HepG2 (cell line): ENCODE data around the gene PRR11. TPM values are rescaled to one million over a fixed set of nuclear protein-coding genes. Genes with fewer than 3 reads are reported as not detected.

Experiments
- ATAC-seq: fragments of 200-7000 bp; cut with Tn5 transposase; 3 replicates; pipeline ENCODE4 v1.9.1; 2020; ENCODE audit warnings: mild to moderate bottlenecking, moderate library complexity
- BruUV-seq: library from RNA; stranded (reverse); fragments of 400-500 nt; replicated peaks from 2 replicates; lab custom pipeline; 2021; lab: Mats Ljungman, UMichigan
- CTCF ChIA-PET: fragments of 300-600 bp; formaldehyde crosslinking; extraction: SDS; loops from one replicate; lab custom pipeline; 2021; ENCODE audit warnings: low total read pairs, inconsistent platforms, low intra/inter-chr PET ratio; lab: Yijun Ruan, JAX
- POLR2A ChIA-PET: fragments of 350-600 bp; sonication (Branson Sonifier 250); formaldehyde crosslinking; loops from one replicate; lab custom pipeline; 2020; ENCODE audit warnings: antibody characterized with exemption, inconsistent platforms; lab: Yijun Ruan, JAX
- DNase-seq: peaks from one replicate; pipeline ENCODE4 v3.0.0-alpha.2; 2015; ENCODE audit warnings: low spot score
- FAIRE-seq: peaks from 3 replicates; lab custom pipeline; 2011; peaks lifted over from hg19 to GRCh38; lab: Jason Lieb, UNC
- H2AFZ ChIP-seq: one replicate; pipeline ENCODE4 v1.6.1; 2011; ENCODE audit warnings: low read length, inconsistent platforms
- H3K27ac ChIP-seq: fragments of 300-600 bp; 3 replicates; pipeline ENCODE4 v1.8.0; 2011; ENCODE audit warnings: mixed run types, mild to moderate bottlenecking, mixed read lengths, low read length, inconsistent platforms; ENCODE audit not compliant: insufficient read depth; ENCODE audit errors: extremely low read length
- H3K27me3 ChIP-seq, 2 experiments: fragments of 200-600 bp in 1 of 2; 2 replicates in 1 of 2; 3 replicates in 1 of 2; pipeline versions ENCODE4 v1.6.0 to v1.8.0; 2011; ENCODE audit warnings: low read length in 2 of 2, mild to moderate bottlenecking in 2 of 2, moderate library complexity in 2 of 2, inconsistent platforms in 1 of 2; ENCODE audit not compliant: insufficient read depth in 2 of 2, control insufficient read depth in 1 of 2
- H3K36me3 ChIP-seq, 2 experiments: fragments of 200-600 bp in 1 of 2; replicated peaks in 1 of 2; 2 replicates in 1 of 2; 3 replicates in 1 of 2; pipeline versions ENCODE4 v1.5.1 to v1.8.0; 2011; ENCODE audit warnings: low read length in 2 of 2, inconsistent platforms in 1 of 2; ENCODE audit not compliant: insufficient read depth in 2 of 2, control insufficient read depth in 1 of 2
- H3K4me1 ChIP-seq: 2 replicates; pipeline ENCODE4 v1.5.1; 2012; ENCODE audit warnings: low read length, inconsistent platforms; ENCODE audit not compliant: insufficient read depth
- H3K4me2 ChIP-seq: 2 replicates; pipeline ENCODE4 v1.6.0; 2011; ENCODE audit warnings: low read depth, low read length, inconsistent platforms
- H3K4me3 ChIP-seq, 3 experiments: fragments of 200-600 bp in 1 of 3; sonication (generic), shearing (Covaris generic) in 1 of 3; replicated peaks in 1 of 3; 2 replicates each; pipeline ENCODE4 v1.5.1; 2011 to 2016; ENCODE audit warnings: low read length in 3 of 3, inconsistent platforms in 2 of 3, low read depth in 2 of 3, mild to moderate bottlenecking in 2 of 3, control low read depth in 1 of 3, mixed read lengths in 1 of 3; ENCODE audit not compliant: insufficient read depth in 1 of 3
- H3K79me2 ChIP-seq: one replicate; pipeline ENCODE4 v1.6.1; 2011; ENCODE audit warnings: low read length, inconsistent platforms; ENCODE audit not compliant: insufficient read depth
- H3K9ac ChIP-seq: 2 replicates; pipeline ENCODE4 v1.6.0; 2011; ENCODE audit warnings: mild to moderate bottlenecking, low read depth, low read length, inconsistent platforms; ENCODE audit not compliant: insufficient read depth
- H3K9me3 ChIP-seq: 2 replicates; pipeline ENCODE4 v1.5.1; 2012; ENCODE audit warnings: mild to moderate bottlenecking, low read length
- H4K20me1 ChIP-seq: 2 replicates; pipeline ENCODE4 v1.6.0; 2011; ENCODE audit warnings: inconsistent platforms, mild to moderate bottlenecking, low read length, moderate library complexity; ENCODE audit not compliant: insufficient read depth
- BORCS8-MEF2B ChIP-seq: sonication (generic); formaldehyde crosslinking; IDR thresholded peaks from 2 replicates; pipeline ENCODE4 v1.8.0; 2022; ENCODE audit warnings: mild to moderate bottlenecking, missing genetic modification reagents
- BRCA1 ChIP-seq: sonication (generic); formaldehyde crosslinking; IDR thresholded peaks from 2 replicates; pipeline ENCODE4 v1.4.0; 2020; ENCODE audit warnings: missing genetic modification reagents
- CEBPG ChIP-seq: IDR thresholded peaks from 2 replicates; pipeline ENCODE4 v1.6.1; 2016
- GFI1 ChIP-seq: sonication (generic); formaldehyde crosslinking; IDR thresholded peaks from 2 replicates; pipeline ENCODE4 v1.5.0; 2020; ENCODE audit warnings: missing genetic modification reagents, mild to moderate bottlenecking, borderline replicate concordance
- HNRNPLL ChIP-seq: fragments of 200-400 bp; formaldehyde crosslinking; IDR thresholded peaks from 2 replicates; pipeline ENCODE4 v1.6.1; 2017; ENCODE audit warnings: mild to moderate bottlenecking, low read depth, low read length; ENCODE audit not compliant: poor library complexity, severe bottlenecking
- KAT7 ChIP-seq: IDR thresholded peaks from 2 replicates; pipeline ENCODE4 v1.6.1; 2018; ENCODE audit warnings: borderline replicate concordance, missing compliant biosample characterization
- RARA ChIP-seq: IDR thresholded peaks from 2 replicates; pipeline ENCODE4 v1.6.1; 2016; ENCODE audit warnings: missing genetic modification reagents, missing compliant biosample characterization
- SRSF1 ChIP-seq: fragments of 200-400 bp; formaldehyde crosslinking; optimal IDR thresholded peaks from 2 replicates; pipeline ENCODE3; 2017; ENCODE audit warnings: mild to moderate bottlenecking, low read depth, low read length, moderate library complexity
- ZBTB42 ChIP-seq: sonication (generic); formaldehyde crosslinking; IDR thresholded peaks from 2 replicates; pipeline ENCODE4 v1.5.0; 2020; ENCODE audit warnings: mild to moderate bottlenecking, missing genetic modification reagents
- ZBTB7A ChIP-seq: sonication (generic); formaldehyde crosslinking; IDR thresholded peaks from 2 replicates; pipeline ENCODE4 v1.8.0; 2022; ENCODE audit warnings: mild to moderate bottlenecking, missing genetic modification reagents
- ZFP36L1 ChIP-seq: sonication (generic); formaldehyde crosslinking; IDR thresholded peaks from 2 replicates; pipeline ENCODE4 v1.8.0; 2022; ENCODE audit warnings: mild to moderate bottlenecking, missing genetic modification reagents, moderate library complexity
- ZNF224 ChIP-seq: sonication (generic); formaldehyde crosslinking; IDR thresholded peaks from 2 replicates; pipeline ENCODE4 v1.5.0; 2020; ENCODE audit warnings: mild to moderate bottlenecking, missing genetic modification reagents
- ZNF264 ChIP-seq: sonication (generic); formaldehyde crosslinking; IDR thresholded peaks from 2 replicates; pipeline ENCODE4 v1.4.0; 2020; ENCODE audit warnings: missing genetic modification reagents
- ZNF34 ChIP-seq: sonication (generic); formaldehyde crosslinking; IDR thresholded peaks from 2 replicates; pipeline ENCODE4 v1.4.0; 2020; ENCODE audit warnings: mild to moderate bottlenecking, missing genetic modification reagents, borderline replicate concordance
- ZNF367 ChIP-seq: sonication (generic); formaldehyde crosslinking; IDR thresholded peaks from 2 replicates; pipeline ENCODE4 v1.4.0; 2020; ENCODE audit warnings: missing genetic modification reagents, borderline replicate concordance
- ZNF652 ChIP-seq: IDR thresholded peaks from 2 replicates; pipeline ENCODE4 v1.6.1; 2016; ENCODE audit warnings: low read depth, borderline replicate concordance
- ZNF850 ChIP-seq: sonication (generic); formaldehyde crosslinking; conservative IDR thresholded peaks from 2 replicates; pipeline ENCODE4 v1.9.0; 2021; ENCODE audit warnings: mild to moderate bottlenecking, missing genetic modification reagents
- ZNF891 ChIP-seq: sonication (generic); formaldehyde crosslinking; IDR thresholded peaks from 2 replicates; pipeline ENCODE4 v1.5.0; 2020; ENCODE audit warnings: mild to moderate bottlenecking, missing genetic modification reagents
- WGBS: methylation state at CpG from one replicate; pipeline ENCODE4 v1.1.6; 2017; ENCODE audit warnings: low lambda C conversion rate; 5-methylcytosine and 5-hydroxymethylcytosine counted together
- in situ Hi-C: cut with HindIII; loops from 2 replicates; pipeline ENCODE4 v1.10.0; 2017; ENCODE audit warnings: low pct_unique_long_range_greater_than_20kb; ENCODE audit not compliant: extremely low pct_ligation_motif_present
- intact Hi-C: fragments of 100-400 bp; cut with micrococcal nuclease; formaldehyde crosslinking; loops from one replicate; pipeline ENCODE4 v1.10.0; 2022; ENCODE audit not compliant: unreplicated experiment
- polyA plus RNA-seq, 8 experiments: library from polyadenylated mRNA; depleted of rRNA in 3 of 8; stranded (reverse) in 7 of 8; unstranded in 1 of 8; fragments of >200 nt; fragmentation: Illumina TruSeq in 4 of 8; extraction: Trizol in 4 of 8; gene quantifications; 2 replicates each; pipeline versions ENCODE4 v1.2.1 to v1.2.3, GENCODE V29; 2011 to 2016; ENCODE audit warnings: low read depth in 4 of 8, missing spikeins in 1 of 8, mixed read lengths in 1 of 8; ENCODE audit not compliant: insufficient read depth in 1 of 8
- total RNA-seq, 5 experiments: library from RNA; depleted of rRNA; stranded (reverse); fragments of >200 nt; fragmentation: Illumina TruSeq; extraction: Trizol; gene quantifications; 2 replicates each; pipeline ENCODE4 v1.2.3, GENCODE V29; 2016; ENCODE audit warnings: low read depth in 1 of 5
- TF ChIP-seq, protein P1 (sequence below): sonication (generic); formaldehyde crosslinking; IDR thresholded peaks from 2 replicates; pipeline ENCODE4 v1.8.0; 2022; ENCODE audit warnings: mild to moderate bottlenecking, missing genetic modification reagents
- TF ChIP-seq, protein P2 (sequence below): sonication (generic); formaldehyde crosslinking; IDR thresholded peaks from 2 replicates; pipeline ENCODE4 v1.5.0; 2020; ENCODE audit warnings: missing genetic modification reagents, mild to moderate bottlenecking, borderline replicate concordance

PRR11 gene
- total and polyA plus RNA-seq, 2 of the 13 experiments (the other 11 are each of a cell fraction or from before 2014, with no cell fraction given): 35.7 to 39.2 TPM

DNA sequence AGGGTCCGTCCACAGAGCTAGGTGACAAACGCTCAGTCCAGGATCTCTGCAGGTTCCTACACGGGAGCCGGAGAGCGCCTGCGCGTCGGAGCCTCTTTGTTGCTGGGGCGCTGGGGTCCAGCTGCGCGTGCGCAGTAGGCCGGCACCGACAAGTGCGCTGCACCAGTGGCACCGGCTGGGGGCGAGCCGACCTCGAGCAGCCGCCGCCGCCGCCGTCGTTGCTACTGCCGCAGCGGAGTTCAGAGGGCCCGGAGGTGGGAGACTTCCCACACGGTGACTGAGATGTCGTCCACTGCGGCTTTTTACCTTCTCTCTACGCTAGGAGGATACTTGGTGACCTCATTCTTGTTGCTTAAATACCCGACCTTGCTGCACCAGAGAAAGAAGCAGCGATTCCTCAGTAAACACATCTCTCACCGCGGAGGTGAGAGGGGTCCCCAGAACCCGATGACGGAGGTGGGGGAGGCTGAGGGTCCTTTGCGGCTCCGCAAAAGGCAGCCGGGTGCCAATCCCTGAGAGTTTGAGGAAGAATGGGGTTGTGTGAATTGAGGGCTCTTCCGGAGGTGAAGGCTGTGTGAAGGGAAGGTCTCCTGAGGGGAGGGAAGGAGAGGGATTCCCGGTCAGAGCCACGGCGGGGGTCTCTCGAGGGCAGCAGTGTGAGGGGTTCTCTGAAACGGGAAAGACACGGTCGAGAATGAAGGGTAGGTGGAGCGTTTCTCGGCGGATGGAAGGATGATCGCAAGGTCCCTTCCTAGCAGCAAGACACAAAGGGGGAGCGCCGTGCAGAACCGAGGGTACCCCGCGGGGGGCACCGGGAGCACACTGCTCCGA is 65.0 kb downstream of the PRR11 start, which contains the start of gene GDPD1 (continued):
- no peak for TF ChIP-seq ZNF850 (CRISPR knock-in tag)
- peak; percentile 98 for TF ChIP-seq HNRNPLL
- 0 out of 2 replicates have a peak, but pooled peaks have one; percentile 56 for TF ChIP-seq ZFP36L1

DNA sequence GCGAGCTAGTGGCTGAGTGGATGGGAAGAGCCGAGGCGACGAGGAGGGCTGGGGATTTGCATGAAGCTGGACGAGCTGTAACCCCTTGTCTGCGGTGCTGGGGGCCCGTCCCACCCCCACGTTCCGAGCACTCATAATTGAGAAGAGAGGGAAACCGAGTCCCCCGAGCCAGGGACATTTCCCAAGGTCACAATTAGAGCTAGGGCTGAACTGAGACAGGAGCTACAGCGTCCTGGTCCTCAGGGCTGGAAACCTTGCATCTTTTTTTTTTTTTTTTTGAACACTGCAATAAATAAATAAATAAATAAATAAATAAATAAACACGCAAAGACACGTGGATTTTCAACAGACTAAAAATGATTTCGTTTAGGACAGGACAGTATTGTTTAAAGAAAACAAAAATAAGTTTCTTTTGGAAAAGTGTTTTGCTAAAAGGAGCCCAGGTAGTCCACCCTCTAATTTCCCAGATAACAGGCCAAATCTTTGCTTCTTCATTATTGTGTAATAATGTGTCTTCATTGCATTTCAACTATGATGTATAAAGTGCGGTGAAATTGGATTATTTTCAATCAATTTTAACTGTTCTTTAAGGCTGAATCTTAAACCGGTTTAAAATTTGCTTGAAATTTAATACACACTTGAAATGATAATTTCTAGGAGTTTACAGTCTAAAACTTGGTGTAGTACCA is 65.8 kb downstream of the PRR11 start:
- Histone ChIP-seq H3K36me3 (no peaks in the 10 kb centered on the region), H3K9me3 (no peaks in the 10 kb centered on the region), H3K4me1 (peaks cover 22% of the 10 kb centered on the region), H3K4me3 (peak overlapping the region; percentile 87 to 96 (median 92)), H3K9ac (peak overlapping the region; percentile 79), H4K20me1 (no peaks in the 10 kb centered on the region), H2AFZ (peak overlapping the region; percentile 99), H3K27me3 (peaks cover 0 to 4% of the 10 kb centered on the region in 2 experiments; a peak in 1 of 5 replicates), H3K27ac (peak overlapping the region; percentile 70), H3K79me2 (no peaks in the 10 kb centered on the region), H3K4me2 (peak overlapping the region; percentile 87)
- CTCF ChIA-PET: no interaction called here
- intact Hi-C loops (no loop called here), in situ Hi-C loops (no loop called here)
- BruUV-seq: TSS peak; percentile 71
- ATAC-seq: peak; percentile 71; the same call in 2 of the 3 replicates
- WGBS: 13% methylated on average over 17 of the region's 17 CpGs
- FAIRE-seq: no peak
- DNase-seq: no peak
- POLR2A ChIA-PET: interaction anchor here (1.4 to 3.6 kb wide), 2 partner anchors 11 to 244 kb away, joined by 3 to 44 read pairs; partner anchors contain the start of gene SMG8
- TF ChIP-seq ZNF224 (no peak), KAT7 (CRISPR knock-in tag) (no peak), GFI1 (CRISPR knock-in tag) (no peak), ZNF652 (CRISPR knock-in tag) (peak; percentile 41; the same call in 1 of the 2 replicates), ZBTB42 (no peak), ZNF367 (CRISPR knock-in tag) (no peak), ZNF891 (0 out of 2 replicates have a peak, but pooled peaks have one; percentile 5), ZBTB7A (CRISPR knock-in tag) (no peak), SRSF1 (peak; percentile 1), BRCA1 (0 out of 2 replicates have a peak, but pooled peaks have one; percentile 30), ZNF34 (CRISPR knock-in tag) (no peak), ZNF264 (CRISPR knock-in tag) (no peak), CEBPG (CRISPR knock-in tag) (0 out of 2 replicates have a peak, but pooled peaks have one; percentile 32), RARA (CRISPR knock-in tag) (no peak), BORCS8-MEF2B (CRISPR knock-in tag) (no peak)
- TF ChIP-seq, protein P1, sequence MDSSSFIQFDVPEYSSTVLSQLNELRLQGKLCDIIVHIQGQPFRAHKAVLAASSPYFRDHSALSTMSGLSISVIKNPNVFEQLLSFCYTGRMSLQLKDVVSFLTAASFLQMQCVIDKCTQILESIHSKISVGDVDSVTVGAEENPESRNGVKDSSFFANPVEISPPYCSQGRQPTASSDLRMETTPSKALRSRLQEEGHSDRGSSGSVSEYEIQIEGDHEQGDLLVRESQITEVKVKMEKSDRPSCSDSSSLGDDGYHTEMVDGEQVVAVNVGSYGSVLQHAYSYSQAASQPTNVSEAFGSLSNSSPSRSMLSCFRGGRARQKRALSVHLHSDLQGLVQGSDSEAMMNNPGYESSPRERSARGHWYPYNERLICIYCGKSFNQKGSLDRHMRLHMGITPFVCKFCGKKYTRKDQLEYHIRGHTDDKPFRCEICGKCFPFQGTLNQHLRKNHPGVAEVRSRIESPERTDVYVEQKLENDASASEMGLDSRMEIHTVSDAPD (CRISPR knock-in tag): no peak
- TF ChIP-seq, protein P2, sequence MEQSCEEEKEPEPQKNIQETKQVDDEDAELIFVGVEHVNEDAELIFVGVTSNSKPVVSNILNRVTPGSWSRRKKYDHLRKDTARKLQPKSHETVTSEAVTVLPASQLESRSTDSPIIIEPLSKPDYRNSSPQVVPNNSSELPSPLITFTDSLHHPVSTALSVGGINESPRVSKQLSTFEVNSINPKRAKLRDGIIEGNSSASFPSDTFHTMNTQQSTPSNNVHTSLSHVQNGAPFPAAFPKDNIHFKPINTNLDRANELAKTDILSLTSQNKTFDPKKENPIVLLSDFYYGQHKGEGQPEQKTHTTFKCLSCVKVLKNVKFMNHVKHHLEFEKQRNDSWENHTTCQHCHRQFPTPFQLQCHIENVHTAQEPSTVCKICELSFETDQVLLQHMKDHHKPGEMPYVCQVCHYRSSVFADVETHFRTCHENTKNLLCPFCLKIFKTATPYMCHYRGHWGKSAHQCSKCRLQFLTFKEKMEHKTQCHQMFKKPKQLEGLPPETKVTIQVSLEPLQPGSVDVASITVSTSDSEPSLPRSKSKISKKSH (CRISPR knock-in tag): peak; percentile 67; the same call in 1 of the 2 replicates
